Activated T-helper 2 cell treated with anti-CD3 and anti-CD28 coated beads, Interferon-gamma antibody, Interleukin-2, Interleukin-4, amounts not matched to agents 10 μg/mL and 5 μg/mL and 100 μg/mL, durations not matched to agents 14 hours and 24 hours and 36 hours (primary cell): ENCODE data around the gene G0S2. TPM values are rescaled to one million over a fixed set of nuclear protein-coding genes. Genes with fewer than 3 reads are reported as not detected.

ENCODE experiments used
- DNase-seq: peaks from one replicate; pipeline ENCODE4 v3.0.0; 2021; ENCODE audit warnings: low spot score
- H3K27ac Mint-ChIP-seq: one replicate; pipeline ENCODE4 v1.8.0; 2021; ENCODE audit warnings: mixed read lengths
- H3K27me3 Mint-ChIP-seq: one replicate; pipeline ENCODE4 v1.8.0; 2021; ENCODE audit warnings: low read depth, mixed read lengths
- H3K36me3 Mint-ChIP-seq: one replicate; pipeline ENCODE4 v1.8.0; 2021; ENCODE audit warnings: low read depth, mixed read lengths
- H3K4me1 Mint-ChIP-seq: one replicate; pipeline ENCODE4 v1.8.0; 2021; ENCODE audit warnings: low read depth, mixed read lengths
- H3K4me3 Mint-ChIP-seq: one replicate; pipeline ENCODE4 v1.8.0; 2021; ENCODE audit warnings: low read depth, mild to moderate bottlenecking, moderate library complexity, mixed read lengths
- H3K9me3 Mint-ChIP-seq: one replicate; pipeline ENCODE4 v1.8.0; 2021; ENCODE audit warnings: mixed read lengths
- intact Hi-C: fragments of 100-400 bp; cut with micrococcal nuclease; formaldehyde crosslinking; loops from one replicate; pipeline ENCODE4 v1.15.1; 2023
- total RNA-seq: library from RNA; stranded (reverse); gene quantifications from 2 replicates; pipeline ENCODE4 v1.2.3, GENCODE V29; 2022

G0S2 gene
- total RNA-seq, 1 donor from 2014 or later, result 49.3 TPM

DNA sequence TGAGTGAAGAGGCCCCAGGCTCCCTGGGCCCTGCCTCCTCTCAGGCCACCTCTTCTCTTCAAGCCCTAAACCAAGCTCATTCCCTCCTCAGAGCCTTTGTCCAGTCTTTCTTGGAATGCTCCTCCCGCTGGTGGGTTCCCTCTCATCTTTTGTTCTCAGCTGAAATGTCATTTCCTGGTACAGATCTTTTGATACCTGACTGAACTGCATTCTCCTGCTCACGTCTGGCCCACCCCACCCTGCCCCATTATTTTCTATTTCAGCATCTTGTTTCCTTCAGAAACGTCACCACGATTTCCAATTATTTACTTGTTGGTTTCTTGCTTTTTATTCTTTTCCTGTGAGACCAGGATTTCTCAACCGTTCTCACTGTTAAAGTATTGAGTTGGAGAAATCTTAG is 39.4 kb upstream of the G0S2 start:
- Mint-ChIP-seq H3K27me3 (no peaks in the 10 kb centered on the region), H3K36me3 (no peaks in the 10 kb centered on the region), H3K4me1 (peaks cover 4% of the 10 kb centered on the region), H3K27ac (no peak overlapping the region), H3K9me3 (no peaks in the 10 kb centered on the region), H3K4me3 (no peak overlapping the region)
- DNase-seq, result no peak
- intact Hi-C loops, result no loop called here

DNA sequence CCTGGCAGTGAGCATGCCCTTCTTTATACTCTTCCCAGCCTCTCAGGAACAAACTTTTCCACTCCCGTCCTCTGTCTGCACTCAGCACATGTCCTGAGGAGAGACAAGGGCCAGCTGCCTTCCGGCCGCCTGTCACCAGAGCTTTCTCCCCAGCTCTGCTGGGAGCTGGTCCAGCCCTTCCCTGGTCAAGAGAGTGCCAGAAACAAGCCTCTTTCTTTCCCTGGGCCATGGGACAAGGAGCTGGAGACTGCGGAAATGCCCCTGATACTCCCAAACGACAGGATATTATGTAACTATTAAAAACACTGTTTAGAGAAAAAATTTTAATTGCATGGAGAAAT is 33.4 kb upstream of the G0S2 start:
- Mint-ChIP-seq H3K27me3 (no peaks in the 10 kb centered on the region), H3K9me3 (no peaks in the 10 kb centered on the region), H3K27ac (no peak overlapping the region), H3K36me3 (no peaks in the 10 kb centered on the region), H3K4me3 (no peak overlapping the region), H3K4me1 (peaks cover 9% of the 10 kb centered on the region)
- no peak for DNase-seq
- intact Hi-C loops, result no loop called here

DNA sequence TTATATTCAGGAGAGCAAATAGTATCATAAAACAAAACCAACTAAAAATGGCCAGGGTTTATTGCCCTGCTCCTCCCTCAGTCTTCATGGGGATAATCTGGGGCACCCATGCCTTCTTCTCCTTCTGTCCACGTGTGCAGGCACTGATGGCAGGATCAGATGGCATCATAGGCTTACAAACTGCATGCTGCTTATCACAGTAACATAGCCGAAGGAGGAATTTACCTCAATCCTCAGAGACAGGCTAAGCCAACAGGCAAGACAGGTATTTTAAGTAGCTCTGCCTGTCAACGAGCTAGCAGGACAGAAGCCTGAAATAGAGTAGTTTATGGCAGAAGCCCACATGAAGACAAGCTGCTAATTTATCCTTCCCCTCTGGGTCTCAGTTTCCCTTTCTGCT is 32.4 kb upstream of the G0S2 start:
- no peaks in the 10 kb centered on the region for H3K9me3 Mint-ChIP-seq
- peaks cover 10% of the 10 kb centered on the region for H3K4me1 Mint-ChIP-seq
- no peaks in the 10 kb centered on the region for H3K27me3 Mint-ChIP-seq
- intact Hi-C loops, result no loop called here
- H3K27ac Mint-ChIP-seq, result no peak overlapping the region
- no peak overlapping the region for H3K4me3 Mint-ChIP-seq
- H3K36me3 Mint-ChIP-seq, result no peaks in the 10 kb centered on the region
- DNase-seq, result no peak

DNA sequence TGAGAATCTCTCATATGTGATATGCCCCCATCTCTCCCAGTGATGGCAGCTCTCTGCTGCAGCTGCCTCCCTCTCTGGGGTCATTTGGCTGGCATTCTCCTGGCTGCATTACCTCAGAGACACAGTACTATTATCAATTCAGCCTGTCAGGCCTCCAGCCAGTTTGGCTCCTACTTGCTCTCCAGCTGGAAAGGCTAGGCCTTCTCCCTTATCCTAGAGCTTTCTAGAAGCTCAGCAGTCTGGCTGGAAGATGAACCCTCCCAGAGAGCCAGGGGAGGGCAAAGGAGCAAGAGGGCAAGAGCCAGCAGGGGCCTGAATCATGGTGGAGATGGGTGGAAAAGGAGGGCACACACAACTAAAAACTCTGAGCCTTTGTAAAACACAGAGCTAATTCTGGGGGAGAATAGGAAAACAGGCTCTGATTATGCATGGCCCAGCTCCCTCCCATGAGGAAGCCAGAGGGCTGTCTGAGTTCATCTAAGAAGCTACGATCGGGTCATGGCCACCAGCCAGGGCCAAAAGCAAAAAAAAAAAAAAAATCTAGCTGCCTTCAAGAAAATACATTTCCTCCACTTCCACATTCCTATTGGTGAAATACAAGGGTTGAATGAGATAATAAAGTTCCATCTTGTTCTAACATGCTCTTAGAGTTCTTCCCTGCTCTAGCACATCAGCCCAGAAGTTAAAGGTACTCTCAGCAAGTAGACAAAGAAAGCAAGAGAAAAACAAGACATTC is 31.8 kb upstream of the G0S2 start:
- H3K4me3 Mint-ChIP-seq, result no peak overlapping the region
- H3K27me3 Mint-ChIP-seq, result no peaks in the 10 kb centered on the region
- H3K4me1 Mint-ChIP-seq, result peaks cover 13% of the 10 kb centered on the region
- intact Hi-C loops, result no loop called here
- no peak overlapping the region for H3K27ac Mint-ChIP-seq
- no peak for DNase-seq
- no peaks in the 10 kb centered on the region for H3K9me3 Mint-ChIP-seq
- no peaks in the 10 kb centered on the region for H3K36me3 Mint-ChIP-seq

DNA sequence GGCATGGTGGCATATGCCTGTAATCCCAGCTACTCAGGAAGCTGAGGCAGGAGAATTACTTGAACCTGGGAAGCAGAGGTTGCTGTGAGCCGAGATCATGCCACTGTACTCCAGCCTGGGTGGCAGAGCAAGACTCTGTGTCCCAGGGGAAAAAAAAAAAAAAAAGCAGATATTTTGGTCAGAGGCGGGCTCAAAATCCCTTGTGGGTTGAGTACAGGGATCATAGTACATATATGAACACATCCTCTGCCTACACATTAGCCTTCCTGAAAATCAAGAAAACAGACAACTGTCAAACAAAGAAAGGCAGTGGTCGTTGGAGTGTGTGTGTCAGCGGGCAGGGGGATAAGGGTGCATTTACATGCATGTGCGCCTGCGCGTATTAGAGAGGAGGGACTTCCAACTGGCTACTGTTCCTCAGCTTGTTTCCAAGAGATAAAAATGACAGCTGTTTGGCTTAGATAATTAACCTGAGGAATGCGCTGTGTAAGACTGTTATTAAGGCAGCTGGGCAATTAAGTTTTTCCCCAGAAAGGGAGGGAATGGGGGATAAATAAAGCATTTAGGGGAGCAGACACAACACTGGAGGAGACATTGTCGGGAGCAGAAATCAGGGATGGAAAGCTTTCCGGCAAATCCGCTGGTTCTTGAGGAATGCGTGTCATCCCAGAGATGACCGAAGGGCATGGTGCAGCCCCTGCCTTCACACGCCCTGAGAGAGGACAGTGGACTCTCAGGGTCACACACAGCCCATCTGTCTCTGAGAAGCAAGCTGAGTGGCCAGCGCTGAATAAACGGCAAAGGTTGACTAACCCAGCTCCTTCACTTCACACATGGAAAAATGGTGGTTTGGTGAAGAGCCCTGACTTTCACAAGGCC is 29.4 kb upstream of the G0S2 start:
- H3K4me1 Mint-ChIP-seq, result peaks cover 33% of the 10 kb centered on the region
- H3K9me3 Mint-ChIP-seq, result no peaks in the 10 kb centered on the region
- no peak for DNase-seq
- H3K27ac Mint-ChIP-seq, result no peak overlapping the region
- no peaks in the 10 kb centered on the region for H3K36me3 Mint-ChIP-seq
- no peak overlapping the region for H3K4me3 Mint-ChIP-seq
- intact Hi-C loops, result loop anchor here (5.0 kb wide), 1 partner anchor 44 kb away; no protein-coding TSS in a partner anchor
- no peaks in the 10 kb centered on the region for H3K27me3 Mint-ChIP-seq

DNA sequence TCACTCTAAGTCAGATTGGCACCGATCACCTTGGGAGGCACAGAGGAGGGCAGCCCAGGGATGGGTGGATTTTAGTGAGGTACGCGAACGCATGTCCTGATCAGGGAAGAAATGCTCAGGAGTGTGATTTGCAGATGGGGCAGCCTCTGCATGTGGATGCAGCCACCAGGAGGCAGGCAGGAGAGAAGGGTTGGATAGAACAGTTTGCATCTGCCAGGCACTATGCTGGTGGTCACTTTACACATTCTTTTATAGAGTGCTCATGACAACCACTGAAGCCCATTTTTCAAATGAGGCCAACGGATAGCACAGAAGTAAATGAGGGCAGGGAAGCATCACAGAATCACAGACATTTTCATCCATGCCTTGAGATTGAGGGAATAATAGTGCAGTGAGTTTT is 28.7 kb upstream of the G0S2 start:
- Mint-ChIP-seq H3K27ac (peak overlapping the region; percentile 36), H3K4me3 (no peak overlapping the region), H3K4me1 (peaks cover 40% of the 10 kb centered on the region), H3K9me3 (no peaks in the 10 kb centered on the region), H3K36me3 (no peaks in the 10 kb centered on the region), H3K27me3 (no peaks in the 10 kb centered on the region)
- DNase-seq, result no peak
- intact Hi-C loops, result loop anchor here (5.0 kb wide), 1 partner anchor 44 kb away; no protein-coding TSS in a partner anchor

DNA sequence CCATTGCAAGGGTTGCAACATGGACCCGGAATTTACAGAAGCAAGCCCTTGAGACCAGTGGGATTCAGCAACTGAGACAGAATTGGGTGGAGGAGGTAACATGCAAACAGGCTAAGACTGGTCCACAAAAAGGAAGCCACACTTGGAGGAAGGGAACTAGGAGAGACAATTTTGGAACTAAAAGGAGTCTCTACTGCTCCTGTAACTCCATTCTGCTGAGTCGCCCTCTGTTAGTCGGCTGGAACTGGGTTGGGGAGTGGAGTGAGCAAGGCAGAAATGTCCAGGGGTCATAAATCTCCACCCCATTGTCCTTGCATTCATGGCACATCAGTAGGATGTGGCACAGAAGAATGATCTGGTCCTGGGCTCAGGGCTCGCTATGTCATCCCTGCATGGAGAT is 28.1 kb upstream of the G0S2 start:
- Mint-ChIP-seq H3K36me3 (no peaks in the 10 kb centered on the region), H3K4me1 (peaks cover 44% of the 10 kb centered on the region)
- DNase-seq, result no peak

DNA sequence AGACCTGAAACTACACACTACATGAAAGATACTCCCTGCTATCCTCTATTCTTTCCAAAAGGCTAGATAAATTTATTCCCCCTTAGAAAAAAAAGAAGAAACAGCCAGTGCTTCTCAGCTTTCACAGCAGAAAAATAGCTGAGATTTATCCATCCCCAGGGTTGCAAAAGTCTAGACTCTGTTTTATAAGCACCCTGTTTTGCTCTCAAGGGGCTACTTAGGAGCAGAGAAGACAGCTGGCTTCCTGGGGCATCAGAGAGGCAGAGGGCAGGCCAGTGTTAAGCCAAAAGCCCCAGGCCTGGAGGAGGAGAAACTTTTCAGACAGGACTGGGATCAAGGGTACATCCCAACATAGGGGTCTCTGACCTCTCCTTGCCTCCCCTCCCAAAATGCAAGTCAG is 26.9 kb upstream of the G0S2 start:
- no peak overlapping the region for H3K27ac Mint-ChIP-seq
- no peak for DNase-seq
- intact Hi-C loops, result loop anchor here (5.0 kb wide), 1 partner anchor 46 kb away; no protein-coding TSS in a partner anchor
- no peaks in the 10 kb centered on the region for H3K36me3 Mint-ChIP-seq
- H3K9me3 Mint-ChIP-seq, result no peaks in the 10 kb centered on the region
- H3K27me3 Mint-ChIP-seq, result no peaks in the 10 kb centered on the region
- no peak overlapping the region for H3K4me3 Mint-ChIP-seq
- H3K4me1 Mint-ChIP-seq, result peaks cover 54% of the 10 kb centered on the region

More for the DNA sequence above, 28.1 kb upstream of the G0S2 start:
- Mint-ChIP-seq H3K4me3 (no peak overlapping the region), H3K27me3 (no peaks in the 10 kb centered on the region), H3K9me3 (no peaks in the 10 kb centered on the region), H3K27ac (no peak overlapping the region)
- intact Hi-C loops, result loop anchor here (5.0 kb wide), 1 partner anchor 45 kb away; no protein-coding TSS in a partner anchor

DNA sequence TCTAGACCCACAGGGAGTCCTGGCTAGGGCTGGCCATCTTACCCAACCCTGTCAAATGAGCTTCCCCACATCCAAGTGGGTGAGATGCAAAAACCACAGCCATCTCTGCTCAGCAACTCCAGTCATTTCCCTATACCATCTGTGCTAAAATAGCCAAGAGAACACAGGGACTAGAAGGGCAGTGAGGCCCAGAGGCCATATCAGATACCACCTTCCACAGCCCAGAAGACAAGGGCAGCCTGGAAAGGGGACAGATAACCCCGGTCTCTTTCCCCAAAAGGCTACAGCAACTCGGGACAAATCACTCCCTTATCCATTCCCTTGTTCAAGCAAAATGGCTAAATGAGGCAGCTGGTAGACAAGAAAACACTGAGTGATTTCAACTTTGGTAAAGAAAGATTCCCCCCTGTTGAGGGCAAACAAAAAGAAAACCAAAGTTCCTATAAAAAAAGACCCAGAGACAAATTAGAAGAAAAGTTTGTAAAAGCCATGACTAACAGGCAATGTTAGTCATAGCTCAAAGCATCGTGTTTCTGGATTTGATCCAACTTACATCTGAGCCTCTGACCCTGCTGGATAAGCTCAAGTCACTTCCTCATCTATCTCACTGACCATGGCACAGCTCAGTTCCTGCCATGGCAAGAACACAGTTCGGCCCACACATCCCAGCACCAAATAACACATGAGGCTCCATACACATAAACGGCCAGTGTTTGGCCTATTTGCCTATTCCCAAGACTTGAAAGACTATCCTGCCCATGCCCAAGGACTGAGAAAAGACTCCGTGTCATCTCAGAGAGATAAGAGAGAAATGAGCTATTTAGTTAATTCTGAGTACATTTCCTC is 26.1 kb upstream of the G0S2 start:
- Mint-ChIP-seq H3K27me3 (no peaks in the 10 kb centered on the region), H3K4me3 (no peak overlapping the region), H3K4me1 (peaks cover 58% of the 10 kb centered on the region), H3K9me3 (no peaks in the 10 kb centered on the region), H3K36me3 (no peaks in the 10 kb centered on the region), H3K27ac (peak overlapping the region; percentile 50)
- no peak for DNase-seq
- intact Hi-C loops, result loop anchor here (5.0 kb wide), 1 partner anchor 47 kb away; no protein-coding TSS in a partner anchor

DNA sequence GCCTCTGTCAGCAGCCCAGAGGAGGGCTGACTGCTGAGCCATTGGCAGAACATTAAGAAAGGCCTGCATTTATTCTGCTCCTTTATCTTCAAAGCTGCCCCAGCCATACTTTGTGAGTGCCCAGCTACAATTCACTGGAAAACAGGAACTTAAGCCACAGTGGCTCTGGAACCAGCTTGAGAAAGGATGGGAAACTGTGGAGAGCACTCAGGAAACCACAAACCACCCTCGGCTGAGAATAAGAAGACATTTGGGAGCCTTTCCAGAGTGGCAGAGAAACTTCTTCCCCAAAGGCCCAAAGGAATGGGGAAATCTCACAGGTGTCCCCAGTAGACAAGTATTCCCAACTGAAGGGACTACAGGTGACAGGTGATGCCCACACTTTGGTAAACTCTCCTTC is 24.8 kb upstream of the G0S2 start:
- no peak for DNase-seq
- Mint-ChIP-seq H3K9me3 (no peaks in the 10 kb centered on the region), H3K27ac (no peak overlapping the region), H3K4me1 (peaks cover 58% of the 10 kb centered on the region), H3K4me3 (no peak overlapping the region), H3K36me3 (no peaks in the 10 kb centered on the region), H3K27me3 (no peaks in the 10 kb centered on the region)
- intact Hi-C loops, result loop anchor here (5.0 kb wide), 2 partner anchors 37 to 97 kb away; no protein-coding TSS in a partner anchor

DNA sequence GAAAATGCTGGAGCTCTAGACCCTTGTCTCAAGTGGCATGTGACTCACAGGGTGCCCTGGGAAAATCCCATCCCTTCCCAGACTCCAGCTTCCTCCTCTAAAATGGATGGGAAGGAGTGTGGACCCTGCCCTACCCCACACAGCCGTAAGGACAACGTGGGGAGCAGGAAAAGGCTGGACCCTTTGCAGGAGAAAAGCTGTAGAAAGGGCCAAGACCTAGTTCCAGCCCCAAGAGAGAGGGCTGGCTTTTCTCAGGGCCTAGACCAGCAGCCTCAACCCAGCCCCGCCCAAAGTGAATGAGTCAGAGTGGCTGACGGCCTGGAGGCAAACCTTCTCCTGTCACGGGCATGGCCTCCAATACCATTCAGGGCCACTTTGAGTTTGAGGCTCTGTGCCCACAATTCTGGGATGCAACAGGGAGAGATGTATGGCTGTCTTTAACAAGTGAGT is 24.0 kb upstream of the G0S2 start:
- H3K27ac Mint-ChIP-seq, result peak overlapping the region; percentile 83
- no peaks in the 10 kb centered on the region for H3K27me3 Mint-ChIP-seq
- peaks cover 55% of the 10 kb centered on the region for H3K4me1 Mint-ChIP-seq
- intact Hi-C loops, result loop anchor here (1.0 to 5.0 kb wide), 3 partner anchors 9 to 96 kb away; no protein-coding TSS in a partner anchor
- DNase-seq, result peak; percentile 65
- no peaks in the 10 kb centered on the region for H3K36me3 Mint-ChIP-seq
- no peaks in the 10 kb centered on the region for H3K9me3 Mint-ChIP-seq
- no peak overlapping the region for H3K4me3 Mint-ChIP-seq

DNA sequence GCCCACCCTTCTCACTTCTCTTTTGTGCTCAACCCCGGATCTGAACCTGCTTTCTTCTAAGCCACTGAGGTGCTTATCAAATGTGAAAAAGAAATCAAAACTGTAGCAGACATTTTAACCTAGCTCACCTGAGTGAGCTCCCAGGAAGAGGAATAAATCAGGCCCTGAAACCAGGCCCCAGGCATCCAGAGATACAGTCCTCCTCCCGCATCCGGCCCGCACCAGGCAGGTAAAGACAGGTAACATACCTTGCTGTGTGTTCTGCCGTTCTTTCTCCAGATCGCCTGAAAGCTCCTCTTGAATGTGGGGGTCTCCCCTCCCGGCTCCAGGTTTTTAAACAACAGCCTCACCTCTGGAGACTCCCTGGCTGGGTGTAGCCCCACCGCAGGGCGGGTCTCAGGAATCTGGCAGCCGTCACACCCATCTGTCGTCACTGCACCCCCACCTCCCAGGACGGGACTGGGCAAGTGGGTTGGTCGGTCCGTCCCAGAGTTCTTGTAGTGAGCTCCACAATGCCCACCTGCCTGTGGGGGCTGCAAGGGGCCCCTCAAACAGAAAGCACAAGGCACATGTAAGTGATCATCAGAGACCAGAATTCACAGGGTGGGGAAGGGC is 23.0 kb upstream of the G0S2 start, which contains the start of gene LAMB3:
TSS of gene LAMB3 (minus strand) at position 305 of the 615 bp plus-strand sequence. CDS start 1,481 bp downstream, outside the sequence.
- no peak for DNase-seq

More for the DNA sequence above, 23.0 kb upstream of the G0S2 start, which contains the start of gene LAMB3:
- Mint-ChIP-seq H3K27me3 (no peaks in the 10 kb centered on the region), H3K27ac (peak within 1 kb of the TSS; percentile 83), H3K36me3 (no peaks in the 10 kb centered on the region), H3K4me3 (no peak within 1 kb of the TSS), H3K4me1 (peaks cover 52% of the 10 kb centered on the region), H3K9me3 (no peaks in the 10 kb centered on the region)
- intact Hi-C loops, result loop anchor here (5.0 kb wide), 2 partner anchors 35 to 95 kb away; no protein-coding TSS in a partner anchor
